LNCAP (cell line): ENCODE measurements around the gene CIAO2B.

Experiments
- CTCF ChIP-seq: fragments of 450-650 bp; IDR thresholded peaks from 2 replicates; pipeline ENCODE4 v1.5.1; 2017; ENCODE audit warnings: mild to moderate bottlenecking

Gene CIAO2B

GRCh38 chr16:66894055-66894454 lies 40.1 kb downstream of the CIAO2B start:
- TF ChIP-seq CTCF = no peak

GRCh38 chr16:66891797-66892196 lies 42.4 kb downstream of the CIAO2B start:
- TF ChIP-seq CTCF = no peak

- TF ChIP-seq CTCF = no peak
These were observed 42.8 kb downstream of the CIAO2B start for GRCh38 chr16:66891360-66891759.

- no peak for TF ChIP-seq CTCF
These were observed 43.4 kb downstream of the CIAO2B start for GRCh38 chr16:66890799-66891198.

GRCh38 chr16:66889622-66890021 lies 44.6 kb downstream of the CIAO2B start:
- TF ChIP-seq CTCF = no peak

- no peak for TF ChIP-seq CTCF
These were observed 45.3 kb downstream of the CIAO2B start for GRCh38 chr16:66888647-66889615.

- TF ChIP-seq CTCF = no peak
These were observed 47.3 kb downstream of the CIAO2B start for GRCh38 chr16:66886914-66887313.
